ENCODE measurements around the gene PTCD1.

- TF ChIP-seq CTCF (conservative IDR thresholded peaks at IDR 0.05; ENCODE audit: low read depth, low read length) (no peak), EZH2 (IDR thresholded peaks at IDR 0.05; ENCODE audit: borderline replicate concordance, low read depth, low read length, poor library complexity, severe bottlenecking) (no peak)
Measured at GRCh38 chr7:99393355-99394187, 45.0 kb downstream of the PTCD1 start.

All from A673 (cell line).